MM.1S (cell line): ENCODE data around the gene TCAIM.
"Not testable (repeated sequence)": the region's sequence is repeated elsewhere in the genome, so short reads cannot be mapped to it uniquely, and the experiment has no call there.

Experiments
- EZH2 ChIP-seq: fragments of 300-600 bp; sonication (generic); optimal IDR thresholded peaks from 2 replicates; pipeline ENCODE3; 2017; ENCODE audit warnings: low read depth, mild to moderate bottlenecking, antibody characterized with exemption, low read length, mixed read lengths
- EZH2phosphoT487 ChIP-seq: fragments of 300-600 bp; sonication (generic); IDR thresholded peaks from 2 replicates; pipeline ENCODE4 v1.6.1; 2018; ENCODE audit warnings: antibody characterized with exemption, low read length
- TF ChIP-seq, protein P1 (sequence below): fragments of 300-600 bp; sonication (generic); IDR thresholded peaks from 2 replicates; pipeline ENCODE4 v1.5.1; 2016; ENCODE audit warnings: antibody characterized with exemption, low read length, mixed read lengths

DNA sequence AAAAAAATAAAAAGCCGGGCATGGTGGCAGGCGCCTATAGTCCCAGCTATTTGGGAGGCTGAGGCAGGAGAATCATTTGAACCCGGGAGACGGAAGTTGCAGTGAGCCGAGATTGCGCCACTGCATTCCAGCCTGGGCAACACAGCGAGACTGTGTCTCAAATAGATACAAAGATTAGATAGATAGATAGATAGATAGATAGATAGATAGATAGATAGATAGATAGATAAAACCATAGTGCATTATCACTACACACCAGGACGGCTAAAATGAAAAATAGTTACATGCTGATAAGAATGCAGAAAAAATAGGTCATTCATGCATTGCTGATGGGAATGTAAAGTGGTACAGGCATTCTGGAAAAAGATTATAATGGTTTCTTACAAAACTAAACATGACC, 59.7 kb downstream of the TCAIM start:
- TF ChIP-seq EZH2, EZH2phosphoT487: not testable (repeated sequence)
- TF ChIP-seq, protein P1, sequence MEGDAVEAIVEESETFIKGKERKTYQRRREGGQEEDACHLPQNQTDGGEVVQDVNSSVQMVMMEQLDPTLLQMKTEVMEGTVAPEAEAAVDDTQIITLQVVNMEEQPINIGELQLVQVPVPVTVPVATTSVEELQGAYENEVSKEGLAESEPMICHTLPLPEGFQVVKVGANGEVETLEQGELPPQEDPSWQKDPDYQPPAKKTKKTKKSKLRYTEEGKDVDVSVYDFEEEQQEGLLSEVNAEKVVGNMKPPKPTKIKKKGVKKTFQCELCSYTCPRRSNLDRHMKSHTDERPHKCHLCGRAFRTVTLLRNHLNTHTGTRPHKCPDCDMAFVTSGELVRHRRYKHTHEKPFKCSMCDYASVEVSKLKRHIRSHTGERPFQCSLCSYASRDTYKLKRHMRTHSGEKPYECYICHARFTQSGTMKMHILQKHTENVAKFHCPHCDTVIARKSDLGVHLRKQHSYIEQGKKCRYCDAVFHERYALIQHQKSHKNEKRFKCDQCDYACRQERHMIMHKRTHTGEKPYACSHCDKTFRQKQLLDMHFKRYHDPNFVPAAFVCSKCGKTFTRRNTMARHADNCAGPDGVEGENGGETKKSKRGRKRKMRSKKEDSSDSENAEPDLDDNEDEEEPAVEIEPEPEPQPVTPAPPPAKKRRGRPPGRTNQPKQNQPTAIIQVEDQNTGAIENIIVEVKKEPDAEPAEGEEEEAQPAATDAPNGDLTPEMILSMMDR, result not testable (repeated sequence)
